ENCODE data around the gene ABCB6.

DNA sequence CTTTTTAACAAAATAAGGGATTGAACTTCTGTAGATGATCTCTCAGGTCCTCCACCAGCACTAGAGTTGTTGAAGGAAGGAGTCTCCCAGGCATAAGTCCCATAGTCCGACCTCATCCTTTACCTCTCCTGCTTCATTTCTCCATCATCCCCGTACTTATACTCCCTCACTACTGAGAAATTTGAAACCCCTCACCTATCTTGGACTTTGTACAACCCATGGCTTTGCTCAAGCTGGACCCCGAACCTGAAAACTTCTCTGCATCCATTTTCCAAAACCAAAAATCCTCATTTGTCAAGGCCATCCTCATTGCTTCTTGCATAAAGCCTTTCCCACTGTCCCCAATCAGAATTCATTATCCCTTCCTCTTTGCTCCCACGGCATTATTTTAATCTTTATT, 57.7 kb downstream of the ABCB6 start:
- TF ChIP-seq EZH2 (IDR thresholded peaks at IDR 0.05; ENCODE audit: insufficient read depth, poor library complexity, severe bottlenecking) (no peak), EZH2phosphoT487 (IDR thresholded peaks at IDR 0.05; ENCODE audit: insufficient read depth, low read depth) (no peak)

Data from GM23248 (cell line).